Activated CD8-positive, alpha-beta T cell treated with anti-CD3 and anti-CD28 coated beads, Interleukin-2, amount 10 ng/mL, durations not matched to agents 7 days and 5 days (primary cell): Measurements from ENCODE around the gene ZNF883. TPM values are rescaled to one million over a fixed set of nuclear protein-coding genes. Genes with fewer than 3 reads are reported as not detected.
A peak's percentile ranks its signal among the peaks of the same experiment; 100 is the strongest.
"Not testable (repeated sequence)": the region's sequence is repeated elsewhere in the genome, so short reads cannot be mapped to it uniquely, and the experiment has no call there.

Experiments
- ATAC-seq: fragments of 150-1000 bp; cut with Tn5 transposase; one replicate; pipeline ENCODE4 v1.10.0; 2021; ENCODE audit warnings: moderate library complexity
- CTCF ChIA-PET: fragments of 350-600 bp; sonication (Branson Sonifier 250); formaldehyde crosslinking; loops from one replicate; lab custom pipeline; 2021; ENCODE audit warnings: antibody characterized with exemption; lab: Charles Lee
- POLR2A ChIA-PET: fragments of 350-600 bp; sonication (Branson Sonifier 250); formaldehyde crosslinking; loops from one replicate; lab custom pipeline; 2021; ENCODE audit warnings: antibody characterized with exemption; lab: Charles Lee
- DNase-seq: peaks from one replicate; pipeline ENCODE4 v3.0.0-alpha.2; 2020
- H3K27ac Mint-ChIP-seq: one replicate; pipeline ENCODE4 v1.8.0; 2021; ENCODE audit warnings: mild to moderate bottlenecking, mixed read lengths
- H3K27me3 Mint-ChIP-seq: one replicate; pipeline ENCODE4 v1.8.0; 2021; ENCODE audit warnings: low read depth, mixed read lengths
- H3K36me3 Mint-ChIP-seq: one replicate; pipeline ENCODE4 v1.8.0; 2021; ENCODE audit warnings: low read depth, mixed read lengths
- H3K4me1 Mint-ChIP-seq: one replicate; pipeline ENCODE4 v1.8.0; 2021; ENCODE audit warnings: low read depth, mixed read lengths
- H3K4me3 Mint-ChIP-seq: one replicate; pipeline ENCODE4 v1.8.0; 2021; ENCODE audit warnings: mild to moderate bottlenecking, mixed read lengths
- H3K9me3 Mint-ChIP-seq: one replicate; pipeline ENCODE4 v1.8.0; 2022; ENCODE audit warnings: mixed read lengths; ENCODE audit not compliant: insufficient read depth
- total RNA-seq, 2 experiments: library from RNA; stranded (reverse); gene quantifications; one replicate each; pipeline ENCODE4 v1.2.3, GENCODE V29; 2021

ZNF883 gene
- total RNA-seq: under 1 TPM; 0.57 to 0.76 TPM

GRCh38 chr9:113011911-113012381 is at the start of gene ZNF883:
Gene ZNF883 (minus strand): TSS chr9:113012192.
- peak within 1 kb of the TSS; percentile 65 for H3K4me3 Mint-ChIP-seq
- no peak for ATAC-seq
- peaks cover 2% of the 10 kb centered on the region for H3K27me3 Mint-ChIP-seq
- peak; percentile 52 for DNase-seq
- peaks cover 5% of the 10 kb centered on the region for H3K4me1 Mint-ChIP-seq
- CTCF ChIA-PET: no interaction called here
- POLR2A ChIA-PET: interaction anchor here (0.8 kb wide), 1 partner anchor 48 kb away, joined by 3 read pairs; no protein-coding TSS in a partner anchor
- H3K36me3 Mint-ChIP-seq: peaks cover 2% of the 10 kb centered on the region
- peaks cover 21% of the 10 kb centered on the region for H3K9me3 Mint-ChIP-seq
- peak within 1 kb of the TSS; percentile 52 for H3K27ac Mint-ChIP-seq

DNA sequence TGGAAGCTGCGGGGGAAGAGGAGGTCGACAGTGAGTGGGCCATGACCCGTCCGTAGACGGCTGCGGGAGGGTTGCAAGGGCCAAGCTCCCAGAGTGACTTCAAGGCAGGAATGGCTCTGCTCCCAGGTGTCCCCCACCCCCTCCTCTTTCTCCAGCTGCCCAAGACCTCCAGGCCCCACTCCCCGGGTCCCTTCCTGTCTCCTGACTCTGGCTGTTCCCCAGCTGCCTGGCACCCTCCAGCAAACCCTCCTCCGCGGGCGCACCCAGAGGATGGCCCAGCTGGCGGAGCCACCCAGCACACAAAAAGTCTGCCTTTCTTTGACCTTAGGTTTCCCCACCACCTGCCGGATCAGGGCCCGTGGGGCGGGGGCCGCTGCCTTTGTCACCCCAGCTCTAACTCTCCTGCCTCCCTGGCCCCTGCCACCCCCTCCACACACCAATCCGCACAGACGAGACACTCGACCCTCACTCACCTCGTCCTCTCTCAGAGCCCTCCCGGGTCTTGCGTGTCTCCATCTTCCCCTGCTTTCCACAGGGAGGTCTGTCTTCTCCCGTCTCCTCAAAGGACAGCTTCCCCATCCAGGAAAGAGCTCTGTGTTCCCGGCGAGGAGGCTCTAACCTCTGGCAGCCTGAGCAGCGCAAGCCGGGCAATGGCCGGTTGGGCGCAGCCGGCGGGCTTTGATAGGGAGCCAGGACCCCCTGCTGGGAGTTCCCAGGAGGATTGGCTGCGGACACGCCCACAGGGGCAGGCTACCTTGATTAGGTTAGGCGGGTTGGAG is 49.3 kb upstream of the ZNF883 start:
- H3K4me3 Mint-ChIP-seq, H3K9me3 Mint-ChIP-seq, H3K27me3 Mint-ChIP-seq, POLR2A ChIA-PET, H3K4me1 Mint-ChIP-seq, H3K27ac Mint-ChIP-seq, CTCF ChIA-PET, DNase-seq, H3K36me3 Mint-ChIP-seq, ATAC-seq: not testable (repeated sequence)

DNA sequence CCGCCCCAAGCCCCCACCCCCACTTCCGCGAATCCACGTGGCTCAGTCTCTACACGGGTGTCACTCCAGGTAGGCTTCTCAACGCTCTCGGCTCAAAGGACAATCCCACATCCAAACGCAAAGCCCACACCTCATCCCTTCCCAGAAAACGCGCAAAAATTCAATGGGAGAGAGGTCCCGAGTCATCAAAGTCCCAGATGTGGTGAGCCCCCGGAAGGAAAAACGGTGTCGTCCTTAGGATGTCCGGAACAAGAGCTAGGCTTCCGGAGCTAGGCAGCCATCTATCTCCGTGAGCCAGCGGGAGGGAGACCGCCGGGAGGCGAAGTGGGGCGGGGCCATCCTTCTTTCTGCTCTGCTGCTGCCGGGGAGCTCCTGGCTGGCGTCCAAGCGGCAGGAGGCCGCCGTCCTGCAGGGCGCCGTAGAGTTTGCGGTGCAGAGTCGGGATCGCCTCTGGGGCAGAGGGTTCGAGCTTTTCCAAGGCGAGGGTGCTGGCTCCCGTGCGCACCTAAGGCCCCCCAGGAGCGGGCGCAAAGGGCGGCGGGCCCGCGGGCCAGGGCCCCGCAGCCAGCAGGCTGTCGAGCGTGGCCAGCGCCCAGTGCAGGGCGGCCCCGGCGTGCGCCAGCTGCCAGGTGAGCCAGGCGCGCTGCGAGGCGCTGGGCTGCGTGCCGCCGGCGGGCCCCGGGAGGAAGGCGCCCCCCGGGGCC is 47.7 kb upstream of the ZNF883 start:
- CTCF ChIA-PET, H3K27me3 Mint-ChIP-seq, H3K27ac Mint-ChIP-seq, ATAC-seq, DNase-seq, H3K4me3 Mint-ChIP-seq, H3K9me3 Mint-ChIP-seq, H3K4me1 Mint-ChIP-seq, H3K36me3 Mint-ChIP-seq, POLR2A ChIA-PET: not testable (repeated sequence)

DNA sequence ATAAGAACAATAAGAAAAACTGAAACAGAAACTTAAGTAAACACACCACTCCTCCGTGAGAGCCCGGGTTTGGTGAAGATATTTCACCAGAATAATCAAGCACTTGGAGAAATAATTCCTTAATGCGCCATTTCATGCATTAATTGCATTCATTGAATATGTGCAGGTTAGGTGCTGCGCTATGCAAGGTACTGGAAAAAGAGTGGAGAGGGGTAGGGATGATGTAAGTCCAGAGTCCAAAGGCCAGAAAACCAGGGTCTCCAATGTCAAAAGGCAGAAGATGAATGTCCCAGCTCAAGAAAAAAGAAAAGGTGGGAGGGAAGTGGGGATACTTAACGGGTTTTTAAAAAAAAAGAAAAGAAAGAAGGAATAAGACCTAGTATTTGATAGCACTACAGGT is 45.2 kb upstream of the ZNF883 start:
- POLR2A ChIA-PET: no interaction called here
- CTCF ChIA-PET: no interaction called here

GRCh38 chr9:113056191-113057106 is 44.5 kb upstream of the ZNF883 start, which contains the start of gene ZFP37:
Gene ZFP37 (minus strand): TSS chr9:113056724. CDS start chr9:113056688, 36 bp downstream.
- CTCF ChIA-PET: no interaction called here

More for the DNA sequence above, 45.2 kb upstream of the ZNF883 start:
- H3K27ac Mint-ChIP-seq: no peak overlapping the region
- DNase-seq (no peak), ATAC-seq (no peak)
- no peaks in the 10 kb centered on the region for H3K27me3 Mint-ChIP-seq
- H3K4me1 Mint-ChIP-seq: no peaks in the 10 kb centered on the region
- peaks cover 9% of the 10 kb centered on the region for H3K9me3 Mint-ChIP-seq
- H3K36me3 Mint-ChIP-seq: peaks cover 8% of the 10 kb centered on the region
- H3K4me3 Mint-ChIP-seq: no peak overlapping the region

DNA sequence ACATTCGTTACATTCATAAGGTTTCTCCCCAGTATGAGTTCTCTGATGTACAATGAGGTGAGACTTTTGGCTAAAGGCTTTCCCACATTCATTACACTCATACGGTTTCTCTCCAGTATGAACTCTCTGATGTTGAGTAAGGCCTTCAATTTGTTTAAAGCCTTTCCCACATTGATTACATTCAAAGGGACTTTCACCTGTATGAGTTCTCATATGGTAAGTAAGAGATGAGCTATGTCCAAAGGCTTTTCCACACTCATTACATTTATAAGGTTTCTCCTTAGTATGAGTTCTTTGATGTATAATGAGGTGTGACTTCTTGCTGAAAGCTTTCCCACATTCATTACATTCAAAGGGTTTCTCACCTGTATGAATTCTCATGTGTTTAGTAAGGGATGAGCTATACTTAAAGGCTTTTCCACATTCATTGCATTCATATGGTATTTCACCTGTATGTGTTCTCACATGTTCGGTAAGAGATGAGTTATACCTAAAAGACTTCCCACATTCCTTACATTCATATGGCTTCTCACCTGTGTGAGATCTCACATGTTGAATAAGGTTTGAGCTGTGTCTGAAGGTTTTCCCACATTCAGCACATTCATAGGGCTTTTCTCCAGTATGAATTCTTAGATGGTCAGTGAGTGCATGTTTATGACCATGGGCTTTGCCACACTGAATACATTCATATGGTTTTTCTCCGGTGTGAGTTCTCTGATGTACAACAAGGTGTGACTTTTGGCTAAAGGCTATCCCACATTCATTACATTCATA is 31.1 kb upstream of the ZNF883 start:
- CTCF ChIA-PET: interaction anchor here (0.9 kb wide), 2 partner anchors 9 to 140 kb away, joined by 3 read pairs; no protein-coding TSS in a partner anchor

More at GRCh38 chr9:113056191-113057106, 44.5 kb upstream of the ZNF883 start, which contains the start of gene ZFP37:
- no peaks in the 10 kb centered on the region for H3K4me1 Mint-ChIP-seq
- no peak within 1 kb of the TSS for H3K27ac Mint-ChIP-seq
- peaks cover 8% of the 10 kb centered on the region for H3K36me3 Mint-ChIP-seq
- no peak within 1 kb of the TSS for H3K4me3 Mint-ChIP-seq
- ATAC-seq (peak; percentile 98), DNase-seq (peak; percentile 73)
- POLR2A ChIA-PET: interaction anchor here (0.6 kb wide), 1 partner anchor 831 kb away, joined by 3 read pairs; no protein-coding TSS in a partner anchor
- H3K27me3 Mint-ChIP-seq: no peaks in the 10 kb centered on the region
- peaks cover 9% of the 10 kb centered on the region for H3K9me3 Mint-ChIP-seq

DNA sequence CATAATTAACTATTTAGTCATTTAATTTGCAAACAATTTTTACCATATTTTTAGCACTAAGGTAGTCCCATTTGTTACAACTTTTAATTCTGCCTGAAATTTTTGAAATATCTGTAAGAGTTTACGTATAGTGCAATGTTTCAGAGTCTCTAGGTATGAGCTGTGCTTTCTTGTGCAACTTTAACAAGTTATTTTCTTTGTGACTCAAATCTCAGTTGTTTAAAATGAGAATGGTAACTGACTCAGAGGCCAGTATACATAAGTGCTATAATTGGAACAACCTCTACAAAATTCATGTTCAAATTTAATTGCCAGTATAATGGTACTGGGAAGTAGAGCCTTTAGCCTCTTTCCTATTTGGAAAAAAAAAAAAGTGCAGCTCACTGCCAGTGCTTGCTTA is 14.2 kb upstream of the ZNF883 start:
- no peak overlapping the region for H3K27ac Mint-ChIP-seq
- H3K4me3 Mint-ChIP-seq: no peak overlapping the region
- ATAC-seq (no peak), DNase-seq (no peak)
- ChIA-PET CTCF (no interaction called here), POLR2A (no interaction called here)
- peaks cover 27% of the 10 kb centered on the region for H3K9me3 Mint-ChIP-seq
- no peaks in the 10 kb centered on the region for H3K4me1 Mint-ChIP-seq
- H3K36me3 Mint-ChIP-seq: no peaks in the 10 kb centered on the region
- no peaks in the 10 kb centered on the region for H3K27me3 Mint-ChIP-seq

More for the DNA sequence above, 31.1 kb upstream of the ZNF883 start:
- no peaks in the 10 kb centered on the region for H3K27me3 Mint-ChIP-seq
- no peak overlapping the region for H3K27ac Mint-ChIP-seq
- no peaks in the 10 kb centered on the region for H3K4me1 Mint-ChIP-seq
- no peak overlapping the region for H3K4me3 Mint-ChIP-seq
- DNase-seq (no peak), ATAC-seq (no peak)
- peaks cover 29% of the 10 kb centered on the region for H3K36me3 Mint-ChIP-seq
- POLR2A ChIA-PET: no interaction called here
- H3K9me3 Mint-ChIP-seq: peaks cover 56% of the 10 kb centered on the region

DNA sequence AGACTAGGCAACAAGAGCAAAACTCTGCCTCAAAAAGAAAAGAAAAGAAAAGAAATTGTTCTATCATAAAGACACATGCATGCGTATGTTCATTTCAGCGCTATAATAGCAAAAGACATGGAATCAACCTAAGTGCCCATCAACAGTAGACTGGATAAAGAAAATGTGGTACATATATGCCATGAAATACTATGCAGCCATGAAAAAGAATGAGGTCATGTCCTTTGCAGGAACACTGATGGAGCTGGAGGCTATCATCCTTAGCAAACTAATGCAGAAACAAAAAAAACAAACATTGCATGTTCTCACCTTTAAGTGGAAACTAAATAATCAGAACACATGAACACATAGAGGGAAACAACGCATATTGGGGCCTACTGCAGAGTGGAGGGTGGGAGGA is 6.3 kb upstream of the ZNF883 start:
- Mint-ChIP-seq H3K27me3 (peaks cover 2% of the 10 kb centered on the region), H3K36me3 (peaks cover 2% of the 10 kb centered on the region), H3K4me1 (no peaks in the 10 kb centered on the region), H3K9me3 (peaks cover 49% of the 10 kb centered on the region), H3K4me3 (no peak overlapping the region), H3K27ac (no peak overlapping the region)
- ChIA-PET POLR2A (no interaction called here), CTCF (no interaction called here)
- DNase-seq: no peak
- ATAC-seq: no peak

DNA sequence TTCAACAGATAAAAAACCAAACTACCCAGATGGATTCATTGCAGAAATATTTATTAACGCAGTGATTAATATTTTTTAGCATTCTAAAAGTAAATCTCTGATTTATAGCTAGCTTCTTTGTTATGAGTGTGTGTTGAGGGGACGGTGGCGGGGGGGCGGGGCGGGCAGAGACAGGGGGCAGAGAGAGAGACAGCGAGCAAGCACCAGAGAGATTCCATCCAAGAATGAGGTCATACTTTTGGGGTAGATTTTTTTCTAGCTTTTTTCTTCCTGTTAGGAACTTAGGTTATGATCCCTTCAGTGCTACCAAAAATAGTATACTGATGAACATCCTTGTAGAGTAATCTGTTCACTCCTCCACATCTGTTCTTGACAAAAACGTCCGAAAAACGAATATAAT is 500 bp upstream of the ZNF883 start:
- peaks cover 2% of the 10 kb centered on the region for H3K27me3 Mint-ChIP-seq
- DNase-seq (no peak), ATAC-seq (no peak)
- H3K4me3 Mint-ChIP-seq: no peak overlapping the region
- ChIA-PET POLR2A (no interaction called here), CTCF (no interaction called here)
- H3K4me1 Mint-ChIP-seq: peaks cover 5% of the 10 kb centered on the region
- peaks cover 26% of the 10 kb centered on the region for H3K9me3 Mint-ChIP-seq
- H3K36me3 Mint-ChIP-seq: peaks cover 2% of the 10 kb centered on the region
- H3K27ac Mint-ChIP-seq: no peak overlapping the region

- no peak for DNase-seq
- ChIA-PET POLR2A (no interaction called here), CTCF (no interaction called here)
- H3K27me3 Mint-ChIP-seq: no peaks in the 10 kb centered on the region
- peaks cover 5% of the 10 kb centered on the region for H3K36me3 Mint-ChIP-seq
- no peak for ATAC-seq
- no peaks in the 10 kb centered on the region for H3K4me1 Mint-ChIP-seq
- no peak overlapping the region for H3K27ac Mint-ChIP-seq
- H3K4me3 Mint-ChIP-seq: no peak overlapping the region
- peaks cover 39% of the 10 kb centered on the region for H3K9me3 Mint-ChIP-seq
These were observed 6.2 kb downstream of the ZNF883 start for GRCh38 chr9:113005777-113006176.
